Epithelial cell of alveolus of lung (primary cell): ENCODE data around the gene FAM216A. TPM values are rescaled to one million over a fixed set of nuclear protein-coding genes. Genes with fewer than 3 reads are reported as not detected.

Experiments used
- total RNA-seq: library from RNA; depleted of rRNA; stranded (reverse); fragments of >200 nt; gene quantifications from 2 replicates; pipeline ENCODE4 v1.2.1, GENCODE V29; 2015

Gene FAM216A
- 14.9 and 16.4 TPM in 2 replicates for total RNA-seq

DNA sequence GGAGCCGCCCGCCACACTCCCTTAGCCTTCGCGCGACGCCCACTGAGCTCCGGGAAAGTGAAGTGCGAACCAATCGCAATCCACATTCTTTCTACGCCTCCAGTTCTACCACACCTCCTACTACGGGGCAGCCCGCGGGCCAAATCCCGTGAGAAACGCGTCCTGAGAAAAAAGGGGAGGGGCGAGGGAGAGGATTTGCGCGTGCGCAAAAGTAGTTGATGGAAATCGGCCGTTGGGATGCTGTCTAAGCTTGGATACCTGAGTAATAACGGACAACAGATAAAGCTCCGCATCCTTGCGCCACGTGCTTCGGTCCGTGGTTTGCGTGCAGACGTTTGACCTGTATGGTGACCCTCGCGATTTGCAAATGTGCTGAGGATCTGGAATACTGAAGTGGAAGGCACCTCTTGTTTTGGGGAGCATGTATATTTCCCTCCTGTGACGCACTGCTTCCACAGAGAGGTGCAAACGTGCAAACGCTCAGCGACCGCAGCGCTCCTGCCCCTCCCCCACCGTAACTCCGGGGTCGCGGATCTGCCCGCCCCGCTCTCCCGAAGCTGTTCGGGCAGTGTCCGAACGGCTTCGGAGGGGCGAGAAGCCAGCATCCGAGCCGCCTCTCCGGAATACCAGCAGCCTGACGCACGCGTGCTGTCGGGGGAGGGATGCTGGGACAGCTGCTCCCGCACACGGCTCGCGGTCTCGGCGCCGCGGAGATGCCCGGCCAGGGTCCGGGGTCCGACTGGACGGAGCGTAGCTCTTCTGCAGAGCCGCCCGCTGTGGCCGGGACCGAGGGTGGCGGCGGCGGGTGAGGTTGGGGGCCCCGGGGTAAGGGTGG is at the start of gene FAM216A, which contains the start of gene GPN3:
TSS of gene FAM216A (plus strand) at position 632 of the 835 bp plus-strand sequence. CDS start at position 663, 31 bp downstream.
TSS of gene GPN3 (minus strand) at position 44 of the 835 bp plus-strand sequence. CDS start 54 bp downstream, outside the sequence.

GRCh38 chr12:110449799-110450497 is 18.7 kb upstream of the FAM216A start, which contains the start of gene ARPC3:
ARPC3 (minus strand) TSS chr12:110450337; CDS start chr12:110450260, 77 bp downstream.

DNA sequence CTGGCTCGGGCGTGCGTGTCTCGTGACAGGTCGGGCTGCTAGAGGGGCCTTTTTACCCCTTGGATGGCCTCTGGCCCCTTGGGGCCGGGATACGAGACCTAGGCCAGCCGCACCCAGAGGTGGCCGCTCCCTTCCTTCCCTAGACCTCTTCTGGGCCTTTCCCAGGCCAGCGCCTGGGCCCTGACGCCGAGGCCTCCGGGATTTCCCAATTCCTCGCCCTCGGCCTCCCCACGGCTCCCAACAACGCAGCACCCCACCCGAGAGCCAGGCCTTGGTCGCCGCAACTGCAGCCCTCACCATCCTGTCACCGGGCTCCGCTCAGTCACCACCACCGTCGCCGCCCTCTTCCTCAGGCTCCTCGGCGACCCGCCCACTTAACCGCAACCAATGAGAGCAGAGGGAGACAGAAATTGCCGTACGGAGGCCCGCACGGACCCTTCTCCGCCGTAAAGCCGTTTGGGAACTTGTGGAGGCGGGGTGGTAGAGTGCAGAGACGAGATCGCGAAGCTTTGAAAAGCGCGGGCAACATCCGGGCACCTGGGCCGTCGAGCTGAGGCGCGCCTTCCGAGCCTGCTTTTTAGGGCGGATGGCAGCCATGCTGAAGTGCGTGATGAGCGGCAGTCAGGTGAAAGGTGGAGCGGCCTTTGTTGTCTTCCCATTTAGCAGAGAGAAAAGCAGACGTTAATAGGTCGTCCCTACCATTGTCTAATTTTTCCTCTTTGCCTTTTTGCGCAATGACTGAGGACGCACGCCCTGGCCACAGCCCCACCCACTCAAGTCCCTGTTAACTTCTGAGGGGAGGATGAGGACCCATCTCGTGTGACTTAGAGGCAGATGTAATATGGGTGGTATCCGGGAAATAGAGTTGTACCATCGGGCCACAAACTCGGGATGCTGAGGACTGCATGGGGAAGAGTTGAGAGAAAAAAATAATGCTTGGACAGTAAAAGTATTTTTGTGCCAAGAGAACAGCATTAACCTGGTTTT is 33.4 kb downstream of the FAM216A start, which contains the start of the genes RAD9B and VPS29:
TSS of gene RAD9B (plus strand) at position 580 of the 987 bp plus-strand sequence. CDS start at position 587, 7 bp downstream.
TSS of gene VPS29 (minus strand) at position 360 of the 987 bp plus-strand sequence. CDS start at position 300, 60 bp downstream.

Other genes with a start within 250 kb of the FAM216A start
- 97.0 and 162 TPM in 2 replicates for gene ATP2A2, start 187.6 kb upstream of the FAM216A start, total RNA-seq
- 12.6 and 33.4 TPM in 2 replicates for gene ANAPC7, start 65.1 kb upstream of the FAM216A start, total RNA-seq
- 429 and 927 TPM in 2 replicates for gene ARPC3, start 18.5 kb upstream of the FAM216A start, total RNA-seq
- 18.4 and 24.7 TPM in 2 replicates for gene GPN3, start 588 bp upstream of the FAM216A start, total RNA-seq
- 41.3 and 57.1 TPM in 2 replicates for gene VPS29, start 33.3 kb downstream of the FAM216A start, total RNA-seq
- 0.32 and 0.39 TPM in 2 replicates for gene RAD9B, start 33.5 kb downstream of the FAM216A start, total RNA-seq
- gene PPTC7, start 114.5 kb downstream of the FAM216A start, total RNA-seq: 6.2 and 10.5 TPM in 2 replicates
- 22.9 and 75.0 TPM in 2 replicates for gene TCTN1, start 145.3 kb downstream of the FAM216A start, total RNA-seq
- 4.4 and 6.4 TPM in 2 replicates for gene HVCN1, start 220.3 kb downstream of the FAM216A start, total RNA-seq